NCI-H1105 treated with DMSO at 0.1 percent for 48 hours (cell line): Measurements from ENCODE around the gene PI4KA.
"Not testable (repeated sequence)": the region's sequence is repeated elsewhere in the genome, so short reads cannot be mapped to it uniquely, and the experiment has no call there.

Experiments used
- DNase-seq: peaks from one replicate; lab custom pipeline; 2025; lab: John Stamatoyannopoulos, UW

PI4KA gene

GRCh38 chr22:20776624-20777405, 81.8 kb downstream of the PI4KA start:
- DNase-seq: no peak

GRCh38 chr22:20775342-20775895, 83.2 kb downstream of the PI4KA start:
- DNase-seq: no peak

- no peak for DNase-seq
These were observed 83.7 kb downstream of the PI4KA start for GRCh38 chr22:20774882-20775281.

- DNase-seq: no peak
These were observed 84.8 kb downstream of the PI4KA start, which contains the start of gene SERPIND1 for GRCh38 chr22:20773793-20774212. TSS of gene SERPIND1 (plus strand) at chr22:20774113. CDS start at chr22:20779313, 5,200 bp downstream.

- no peak for DNase-seq
These were observed 86.5 kb downstream of the PI4KA start for GRCh38 chr22:20771918-20772625.

- not testable (repeated sequence) for DNase-seq
These were observed 89.2 kb downstream of the PI4KA start for GRCh38 chr22:20769496-20769826.

- no peak for DNase-seq
These were observed 92.1 kb downstream of the PI4KA start for GRCh38 chr22:20766530-20766929.

GRCh38 chr22:20765938-20766337, 92.7 kb downstream of the PI4KA start:
- no peak for DNase-seq

- DNase-seq: no peak
These were observed 93.9 kb downstream of the PI4KA start for GRCh38 chr22:20764729-20765128.

GRCh38 chr22:20764471-20764720, 94.2 kb downstream of the PI4KA start:
- no peak for DNase-seq

GRCh38 chr22:20763630-20764470, 94.8 kb downstream of the PI4KA start:
- no peak for DNase-seq

GRCh38 chr22:20762233-20762796, 96.3 kb downstream of the PI4KA start:
- DNase-seq: no peak

- DNase-seq: no peak
These were observed 97.1 kb downstream of the PI4KA start for GRCh38 chr22:20761536-20761935.

- no peak for DNase-seq
These were observed 98.5 kb downstream of the PI4KA start for GRCh38 chr22:20760084-20760483.

GRCh38 chr22:20758688-20759087, 99.9 kb downstream of the PI4KA start:
- DNase-seq: peak; percentile 3

- no peak for DNase-seq
These were observed 101.8 kb downstream of the PI4KA start for GRCh38 chr22:20756846-20757245.

- no peak for DNase-seq
These were observed 105.7 kb downstream of the PI4KA start for GRCh38 chr22:20752873-20753272.

- DNase-seq: no peak
These were observed 106.4 kb downstream of the PI4KA start for GRCh38 chr22:20752104-20752741.

GRCh38 chr22:20751185-20751851, 107.3 kb downstream of the PI4KA start:
- peak; percentile 27 for DNase-seq

GRCh38 chr22:20750461-20751184, 108.0 kb downstream of the PI4KA start:
- peak; percentile 27 for DNase-seq
